A549 (cell line): Measurements from ENCODE around the gene DISC1.

Experiments used
- CBX2 ChIP-seq: fragments of 200-600 bp; sonication (generic); IDR thresholded peaks from 2 replicates; pipeline ENCODE4 v1.6.1; 2016; ENCODE audit warnings: low read depth, mild to moderate bottlenecking, borderline replicate concordance
- CHD2 ChIP-seq: fragments of 150-350 bp; IDR thresholded peaks from 2 replicates; pipeline ENCODE4 v1.6.1; 2014; ENCODE audit warnings: low read length; ENCODE audit not compliant: partially characterized antibody
- FOXS1 ChIP-seq: fragments of 250-450 bp; sonication (Bioruptor Pico); IDR thresholded peaks from 2 replicates; pipeline ENCODE4 v1.5.0; 2020; ENCODE audit warnings: mild to moderate bottlenecking, moderate library complexity
- HDAC2 ChIP-seq: fragments of 200-600 bp; sonication (generic); IDR thresholded peaks from 2 replicates; pipeline ENCODE4 v1.6.1; 2016
- JUNB ChIP-seq: fragments of >200 bp; sonication (Bioruptor Twin); formaldehyde crosslinking; IDR thresholded peaks from 2 replicates; pipeline ENCODE4 v1.6.1; 2016
- KDM1A ChIP-seq: fragments of 200-600 bp; sonication (generic); IDR thresholded peaks from 2 replicates; pipeline ENCODE4 v1.6.1; 2016; ENCODE audit warnings: low read depth, mild to moderate bottlenecking
- POLR2A ChIP-seq: IDR thresholded peaks from 2 replicates; pipeline ENCODE4 v1.6.1; 2012; ENCODE audit warnings: mild to moderate bottlenecking, low read length
- POLR2AphosphoS2 ChIP-seq: conservative IDR thresholded peaks from 2 replicates; pipeline ENCODE4 v1.6.1; 2012; ENCODE audit warnings: low read length, improper control_type of control experiment, inconsistent platforms
- RAD21 ChIP-seq, 2 experiments: fragments of >200 bp in 1 of 2; sonication (Bioruptor Twin) in 1 of 2; formaldehyde crosslinking in 1 of 2; IDR thresholded peaks in 1 of 2; conservative IDR thresholded peaks in 1 of 2; 2 replicates in 1 of 2; 3 replicates in 1 of 2; pipeline ENCODE4 v1.6.1; 2012 to 2018; ENCODE audit warnings: inconsistent platforms in 1 of 2
- ZNF302 ChIP-seq: fragments of 250-450 bp; sonication (Bioruptor Pico); IDR thresholded peaks from 2 replicates; pipeline ENCODE4 v1.9.0; 2021; ENCODE audit warnings: inconsistent platforms, mild to moderate bottlenecking, moderate library complexity
- TF ChIP-seq, protein P1 (sequence below): fragments of >200 bp; sonication (Bioruptor Twin); formaldehyde crosslinking; IDR thresholded peaks from 3 replicates; pipeline ENCODE4 v1.5.1; 2016
- TF ChIP-seq, protein P2 (sequence below): fragments of >200 bp; sonication (Bioruptor Twin); formaldehyde crosslinking; IDR thresholded peaks from 2 replicates; pipeline ENCODE4 v1.6.1; 2016
- TF ChIP-seq, protein P3 (sequence below): fragments of 200-600 bp; sonication (generic); IDR thresholded peaks from 2 replicates; pipeline ENCODE4 v1.6.1; 2016; ENCODE audit warnings: antibody characterized with exemption, mild to moderate bottlenecking, moderate library complexity

DNA sequence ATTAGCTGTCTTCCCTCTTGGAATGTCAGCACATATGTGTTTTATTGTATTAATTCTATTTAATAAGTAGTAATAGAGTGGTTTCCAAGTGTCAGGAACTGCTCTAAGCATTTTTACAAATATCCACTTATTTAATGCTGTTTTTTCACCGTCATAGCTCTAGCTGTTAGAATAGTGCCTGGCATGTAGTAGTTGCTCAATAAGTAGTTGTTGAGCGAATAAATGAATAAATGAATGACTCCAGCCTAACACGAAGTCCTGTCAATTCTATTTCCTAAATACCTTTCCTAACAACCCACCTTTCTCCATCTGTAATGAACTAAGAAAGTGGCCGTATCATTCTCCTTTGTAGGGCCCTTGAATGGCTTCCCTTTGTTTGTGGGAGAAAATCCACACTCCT is 312.5 kb downstream of the DISC1 start:
- TF ChIP-seq, protein P1, sequence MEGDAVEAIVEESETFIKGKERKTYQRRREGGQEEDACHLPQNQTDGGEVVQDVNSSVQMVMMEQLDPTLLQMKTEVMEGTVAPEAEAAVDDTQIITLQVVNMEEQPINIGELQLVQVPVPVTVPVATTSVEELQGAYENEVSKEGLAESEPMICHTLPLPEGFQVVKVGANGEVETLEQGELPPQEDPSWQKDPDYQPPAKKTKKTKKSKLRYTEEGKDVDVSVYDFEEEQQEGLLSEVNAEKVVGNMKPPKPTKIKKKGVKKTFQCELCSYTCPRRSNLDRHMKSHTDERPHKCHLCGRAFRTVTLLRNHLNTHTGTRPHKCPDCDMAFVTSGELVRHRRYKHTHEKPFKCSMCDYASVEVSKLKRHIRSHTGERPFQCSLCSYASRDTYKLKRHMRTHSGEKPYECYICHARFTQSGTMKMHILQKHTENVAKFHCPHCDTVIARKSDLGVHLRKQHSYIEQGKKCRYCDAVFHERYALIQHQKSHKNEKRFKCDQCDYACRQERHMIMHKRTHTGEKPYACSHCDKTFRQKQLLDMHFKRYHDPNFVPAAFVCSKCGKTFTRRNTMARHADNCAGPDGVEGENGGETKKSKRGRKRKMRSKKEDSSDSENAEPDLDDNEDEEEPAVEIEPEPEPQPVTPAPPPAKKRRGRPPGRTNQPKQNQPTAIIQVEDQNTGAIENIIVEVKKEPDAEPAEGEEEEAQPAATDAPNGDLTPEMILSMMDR, result no peak
- no peak for TF ChIP-seq POLR2A
- no peak for TF ChIP-seq FOXS1
- TF ChIP-seq CBX2, result no peak
- TF ChIP-seq RAD21 (conservative IDR thresholded peaks at IDR 0.05 in 1 of 2, IDR thresholded peaks at IDR 0.05 in 1 of 2), result no peak
- TF ChIP-seq, protein P2, sequence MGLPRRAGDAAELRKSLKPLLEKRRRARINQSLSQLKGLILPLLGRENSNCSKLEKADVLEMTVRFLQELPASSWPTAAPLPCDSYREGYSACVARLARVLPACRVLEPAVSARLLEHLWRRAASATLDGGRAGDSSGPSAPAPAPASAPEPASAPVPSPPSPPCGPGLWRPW, result no peak
- TF ChIP-seq KDM1A, result no peak
- no peak for TF ChIP-seq JUNB
- TF ChIP-seq CHD2, result no peak
- TF ChIP-seq HDAC2, result no peak
- TF ChIP-seq POLR2AphosphoS2, result no peak
- TF ChIP-seq ZNF302 (CRISPR knock-in tag), result no peak
- TF ChIP-seq, protein P3, sequence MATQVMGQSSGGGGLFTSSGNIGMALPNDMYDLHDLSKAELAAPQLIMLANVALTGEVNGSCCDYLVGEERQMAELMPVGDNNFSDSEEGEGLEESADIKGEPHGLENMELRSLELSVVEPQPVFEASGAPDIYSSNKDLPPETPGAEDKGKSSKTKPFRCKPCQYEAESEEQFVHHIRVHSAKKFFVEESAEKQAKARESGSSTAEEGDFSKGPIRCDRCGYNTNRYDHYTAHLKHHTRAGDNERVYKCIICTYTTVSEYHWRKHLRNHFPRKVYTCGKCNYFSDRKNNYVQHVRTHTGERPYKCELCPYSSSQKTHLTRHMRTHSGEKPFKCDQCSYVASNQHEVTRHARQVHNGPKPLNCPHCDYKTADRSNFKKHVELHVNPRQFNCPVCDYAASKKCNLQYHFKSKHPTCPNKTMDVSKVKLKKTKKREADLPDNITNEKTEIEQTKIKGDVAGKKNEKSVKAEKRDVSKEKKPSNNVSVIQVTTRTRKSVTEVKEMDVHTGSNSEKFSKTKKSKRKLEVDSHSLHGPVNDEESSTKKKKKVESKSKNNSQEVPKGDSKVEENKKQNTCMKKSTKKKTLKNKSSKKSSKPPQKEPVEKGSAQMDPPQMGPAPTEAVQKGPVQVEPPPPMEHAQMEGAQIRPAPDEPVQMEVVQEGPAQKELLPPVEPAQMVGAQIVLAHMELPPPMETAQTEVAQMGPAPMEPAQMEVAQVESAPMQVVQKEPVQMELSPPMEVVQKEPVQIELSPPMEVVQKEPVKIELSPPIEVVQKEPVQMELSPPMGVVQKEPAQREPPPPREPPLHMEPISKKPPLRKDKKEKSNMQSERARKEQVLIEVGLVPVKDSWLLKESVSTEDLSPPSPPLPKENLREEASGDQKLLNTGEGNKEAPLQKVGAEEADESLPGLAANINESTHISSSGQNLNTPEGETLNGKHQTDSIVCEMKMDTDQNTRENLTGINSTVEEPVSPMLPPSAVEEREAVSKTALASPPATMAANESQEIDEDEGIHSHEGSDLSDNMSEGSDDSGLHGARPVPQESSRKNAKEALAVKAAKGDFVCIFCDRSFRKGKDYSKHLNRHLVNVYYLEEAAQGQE, result no peak
